ENCODE results near the gene SYNPR. TPM values are rescaled to one million over a fixed set of nuclear protein-coding genes. Genes with fewer than 3 reads are reported as not detected.

Gene SYNPR
- total RNA-seq, 1 experiment from 2014 or later: 0.17 TPM

- no peak overlapping the region for H3K18ac ChIP-seq (ENCODE audit: insufficient read length, low read depth, low read length)
- H3K4me1 ChIP-seq (ENCODE audit: insufficient read depth, low read length): peaks cover 4% of the 10 kb centered on the region; the same call in 1 of the 2 replicates
- H4K5ac ChIP-seq (ENCODE audit: insufficient read length, low read depth, low read length): no peak overlapping the region
- no CpG with 5 or more reads among the region's 22 CpGs for WGBS (ENCODE audit: extremely low coverage, insufficient read length, low lambda C conversion rate)
- H2BK120ac ChIP-seq (ENCODE audit: low read depth, low read length, poor library complexity, severe bottlenecking): no peak overlapping the region
- no peak overlapping the region for H3K56ac ChIP-seq (ENCODE audit: insufficient read length, low read depth, low read length)
- no peak overlapping the region for H3K4ac ChIP-seq (ENCODE audit: low read depth, low read length)
- H2BK20ac ChIP-seq (ENCODE audit: low read depth, low read length, poor library complexity, severe bottlenecking): no peak overlapping the region
- H3K79me2 ChIP-seq (ENCODE audit: insufficient read depth, low read length): no peaks in the 10 kb centered on the region
- Mint-ChIP-seq H3K9me3 (peaks cover 0 to 4% of the 10 kb centered on the region in 2 experiments; a peak in 2 of 5 replicates), H3K4me1 (peaks cover 17 to 18% of the 10 kb centered on the region in 2 experiments), H3K36me3 (ENCODE audit: insufficient read depth in 1 of 3, low read depth in 3 of 3) (no peaks in the 10 kb centered on the region), H3K27me3 (ENCODE audit: low read depth) (peaks cover 61% of the 10 kb centered on the region), H3K4me3 (peak overlapping the region; percentile 67 to 88), H3K27ac (no peak overlapping the region)
- no peaks in the 10 kb centered on the region for H4K20me1 ChIP-seq (ENCODE audit: control insufficient read depth, insufficient read depth, insufficient read length)
- H3K14ac ChIP-seq (ENCODE audit: insufficient read depth, low read length): no peak overlapping the region
- no peaks in the 10 kb centered on the region for H3K9me3 ChIP-seq (ENCODE audit: control insufficient read depth, low read depth, low read length)
- no peak overlapping the region for H2BK5ac ChIP-seq (ENCODE audit: insufficient read length, low read length)
- H2AFZ ChIP-seq (ENCODE audit: low read length): no peak overlapping the region
- no peak overlapping the region for H2AK5ac ChIP-seq (ENCODE audit: insufficient read length, low read length)
- no peak overlapping the region for H4K8ac ChIP-seq (replicated peaks; ENCODE audit: insufficient read length, low read depth, low read length)
- no peak overlapping the region for H4K91ac ChIP-seq (ENCODE audit: insufficient read length, low read depth, low read length)
- H3T11ph ChIP-seq (ENCODE audit: low read length): no peak overlapping the region
- no peak overlapping the region for H3K27ac ChIP-seq (ENCODE audit: insufficient read length, low read depth, low read length)
- no peak overlapping the region for H3K9ac ChIP-seq (ENCODE audit: extremely low read depth, insufficient read length, low read length)
- peaks cover 20% of the 10 kb centered on the region for H3K27me3 ChIP-seq (ENCODE audit: insufficient read depth, low read length)
- peak overlapping the region; percentile 75 for H3K4me2 ChIP-seq (ENCODE audit: insufficient read depth, insufficient read length, low read length)
- DNase-seq: peak; percentile 38
- no peak for TF ChIP-seq CTCF (conservative IDR thresholded peaks at IDR 0.05)
- no peak overlapping the region for H3K23ac ChIP-seq (ENCODE audit: insufficient read length, low read depth, low read length)
- no peak overlapping the region for H2BK15ac ChIP-seq (ENCODE audit: low read depth, low read length)
- no peaks in the 10 kb centered on the region for H3K79me1 ChIP-seq (ENCODE audit: insufficient read depth, low read depth, low read length, poor library complexity, severe bottlenecking)
- H2BK12ac ChIP-seq (ENCODE audit: insufficient read length, low read depth, low read length): no peak overlapping the region
- H3K23me2 ChIP-seq (ENCODE audit: insufficient read length, low read depth, low read length, poor library complexity, severe bottlenecking): peaks cover 10% of the 10 kb centered on the region
These were observed 1.1 kb downstream of the SYNPR start for GRCh38 chr3:63279005-63279841.

Measured in H9 (cell line).